ENCODE data around the gene KRTAP9-1.
"Not testable (repeated sequence)": the region's sequence is repeated elsewhere in the genome, so short reads cannot be mapped to it uniquely, and the experiment has no call there.

KRTAP9-1 gene

GRCh38 chr17:41189837-41190318 lies at the start of gene KRTAP9-1:
KRTAP9-1 (plus strand) TSS chr17:41189887; CDS start chr17:41189887, 0 bp downstream.
- not testable (repeated sequence) for H3K36me3 Mint-ChIP-seq (ENCODE audit: low read depth); H3K27ac Mint-ChIP-seq; H3K4me1 Mint-ChIP-seq (ENCODE audit: low read depth); H3K4me3 Mint-ChIP-seq; H3K27me3 Mint-ChIP-seq (ENCODE audit: low read depth); H3K9me3 Mint-ChIP-seq; DNase-seq (ENCODE audit: low spot score)

GRCh38 chr17:41140360-41141131 lies 49.1 kb upstream of the KRTAP9-1 start, which contains the start of gene KRTAP4-6:
KRTAP4-6 (minus strand) TSS chr17:41140544; CDS start chr17:41140487, 57 bp downstream.
- no peaks in the 10 kb centered on the region for H3K4me1 Mint-ChIP-seq (ENCODE audit: low read depth)
- no peak within 1 kb of the TSS for H3K27ac Mint-ChIP-seq
- no peaks in the 10 kb centered on the region for H3K36me3 Mint-ChIP-seq (ENCODE audit: low read depth)
- DNase-seq (ENCODE audit: low spot score) = no peak
- no peak within 1 kb of the TSS for H3K4me3 Mint-ChIP-seq
- H3K9me3 Mint-ChIP-seq = peaks cover 35% of the 10 kb centered on the region
- H3K27me3 Mint-ChIP-seq (ENCODE audit: low read depth) = peaks cover 2% of the 10 kb centered on the region

- DNase-seq (ENCODE audit: low spot score) = no peak
- Mint-ChIP-seq H3K27me3 (ENCODE audit: low read depth) (peaks cover 2% of the 10 kb centered on the region), H3K9me3 (peaks cover 35% of the 10 kb centered on the region), H3K27ac (no peak overlapping the region), H3K36me3 (ENCODE audit: low read depth) (no peaks in the 10 kb centered on the region), H3K4me1 (ENCODE audit: low read depth) (no peaks in the 10 kb centered on the region), H3K4me3 (no peak overlapping the region)
These were observed 48.3 kb upstream of the KRTAP9-1 start for GRCh38 chr17:41141361-41141760.

GRCh38 chr17:41144846-41145245 lies 44.8 kb upstream of the KRTAP9-1 start:
- peaks cover 4% of the 10 kb centered on the region for H3K27me3 Mint-ChIP-seq (ENCODE audit: low read depth)
- H3K9me3 Mint-ChIP-seq = peaks cover 26% of the 10 kb centered on the region
- H3K4me1 Mint-ChIP-seq (ENCODE audit: low read depth) = no peaks in the 10 kb centered on the region
- no peak overlapping the region for H3K4me3 Mint-ChIP-seq
- DNase-seq (ENCODE audit: low spot score) = no peak
- H3K27ac Mint-ChIP-seq = no peak overlapping the region
- H3K36me3 Mint-ChIP-seq (ENCODE audit: low read depth) = no peaks in the 10 kb centered on the region

GRCh38 chr17:41145261-41145660 lies 44.4 kb upstream of the KRTAP9-1 start:
- H3K36me3 Mint-ChIP-seq (ENCODE audit: low read depth) = no peaks in the 10 kb centered on the region
- no peak overlapping the region for H3K4me3 Mint-ChIP-seq
- H3K27me3 Mint-ChIP-seq (ENCODE audit: low read depth) = peaks cover 4% of the 10 kb centered on the region
- no peak overlapping the region for H3K27ac Mint-ChIP-seq
- no peak for DNase-seq (ENCODE audit: low spot score)
- H3K4me1 Mint-ChIP-seq (ENCODE audit: low read depth) = no peaks in the 10 kb centered on the region
- peaks cover 26% of the 10 kb centered on the region for H3K9me3 Mint-ChIP-seq

- Mint-ChIP-seq H3K27me3 (ENCODE audit: low read depth) (peaks cover 4% of the 10 kb centered on the region), H3K27ac (no peak overlapping the region), H3K9me3 (peaks cover 12% of the 10 kb centered on the region), H3K4me1 (ENCODE audit: low read depth) (no peaks in the 10 kb centered on the region), H3K4me3 (no peak overlapping the region), H3K36me3 (ENCODE audit: low read depth) (no peaks in the 10 kb centered on the region)
- DNase-seq (ENCODE audit: low spot score) = no peak
These were observed 42.0 kb upstream of the KRTAP9-1 start for GRCh38 chr17:41147531-41148204.

- H3K4me3 Mint-ChIP-seq; H3K4me1 Mint-ChIP-seq (ENCODE audit: low read depth); H3K36me3 Mint-ChIP-seq (ENCODE audit: low read depth); H3K9me3 Mint-ChIP-seq; DNase-seq (ENCODE audit: low spot score); H3K27ac Mint-ChIP-seq: not testable (repeated sequence)
- peaks cover 11% of the 10 kb centered on the region for H3K27me3 Mint-ChIP-seq (ENCODE audit: low read depth)
These were observed 40.6 kb upstream of the KRTAP9-1 start for GRCh38 chr17:41148971-41149651.

- H3K9me3 Mint-ChIP-seq = no peaks in the 10 kb centered on the region
- DNase-seq (ENCODE audit: low spot score) = no peak
- no peak within 1 kb of the TSS for H3K27ac Mint-ChIP-seq
- H3K36me3 Mint-ChIP-seq (ENCODE audit: low read depth) = no peaks in the 10 kb centered on the region
- no peaks in the 10 kb centered on the region for H3K4me1 Mint-ChIP-seq (ENCODE audit: low read depth)
- no peak within 1 kb of the TSS for H3K4me3 Mint-ChIP-seq
- peaks cover 11% of the 10 kb centered on the region for H3K27me3 Mint-ChIP-seq (ENCODE audit: low read depth)
These were observed 40.1 kb upstream of the KRTAP9-1 start, which contains the start of gene KRTAP4-5 for GRCh38 chr17:41149652-41149985. KRTAP4-5 (minus strand) TSS chr17:41149825; CDS start chr17:41149767, 58 bp downstream.

GRCh38 chr17:41150026-41150425 lies 39.7 kb upstream of the KRTAP9-1 start:
- Mint-ChIP-seq H3K9me3 (no peaks in the 10 kb centered on the region), H3K27me3 (ENCODE audit: low read depth) (peaks cover 10% of the 10 kb centered on the region), H3K4me1 (ENCODE audit: low read depth) (no peaks in the 10 kb centered on the region), H3K27ac (no peak overlapping the region), H3K36me3 (ENCODE audit: low read depth) (no peaks in the 10 kb centered on the region), H3K4me3 (no peak overlapping the region)
- no peak for DNase-seq (ENCODE audit: low spot score)

GRCh38 chr17:41151525-41151924 lies 38.2 kb upstream of the KRTAP9-1 start:
- Mint-ChIP-seq H3K27ac (no peak overlapping the region), H3K4me3 (no peak overlapping the region), H3K36me3 (ENCODE audit: low read depth) (no peaks in the 10 kb centered on the region), H3K4me1 (ENCODE audit: low read depth) (no peaks in the 10 kb centered on the region), H3K27me3 (ENCODE audit: low read depth) (peaks cover 9% of the 10 kb centered on the region), H3K9me3 (no peaks in the 10 kb centered on the region)
- DNase-seq (ENCODE audit: low spot score) = no peak

GRCh38 chr17:41153856-41154255 lies 35.8 kb upstream of the KRTAP9-1 start:
- no peaks in the 10 kb centered on the region for H3K36me3 Mint-ChIP-seq (ENCODE audit: low read depth)
- H3K4me1 Mint-ChIP-seq (ENCODE audit: low read depth) = no peaks in the 10 kb centered on the region
- no peak overlapping the region for H3K27ac Mint-ChIP-seq
- H3K4me3 Mint-ChIP-seq = no peak overlapping the region
- no peak for DNase-seq (ENCODE audit: low spot score)
- no peaks in the 10 kb centered on the region for H3K9me3 Mint-ChIP-seq
- peaks cover 8% of the 10 kb centered on the region for H3K27me3 Mint-ChIP-seq (ENCODE audit: low read depth)

- not testable (repeated sequence) for DNase-seq (ENCODE audit: low spot score); H3K4me3 Mint-ChIP-seq; H3K27ac Mint-ChIP-seq; H3K36me3 Mint-ChIP-seq (ENCODE audit: low read depth); H3K4me1 Mint-ChIP-seq (ENCODE audit: low read depth); H3K9me3 Mint-ChIP-seq; H3K27me3 Mint-ChIP-seq (ENCODE audit: low read depth)
These were observed 29.5 kb upstream of the KRTAP9-1 start for GRCh38 chr17:41160190-41160589.

GRCh38 chr17:41160648-41161047 lies 29.0 kb upstream of the KRTAP9-1 start, which contains the start of gene KRTAP4-4:
KRTAP4-4 (minus strand) TSS chr17:41160748; CDS start chr17:41160691, 57 bp downstream.
- Mint-ChIP-seq H3K27ac (no peak within 1 kb of the TSS), H3K27me3 (ENCODE audit: low read depth) (peaks cover 2% of the 10 kb centered on the region), H3K9me3 (no peaks in the 10 kb centered on the region), H3K4me1 (ENCODE audit: low read depth) (no peaks in the 10 kb centered on the region), H3K4me3 (no peak within 1 kb of the TSS), H3K36me3 (ENCODE audit: low read depth) (no peaks in the 10 kb centered on the region)
- no peak for DNase-seq (ENCODE audit: low spot score)

- H3K27ac Mint-ChIP-seq = no peak overlapping the region
- H3K9me3 Mint-ChIP-seq = no peaks in the 10 kb centered on the region
- H3K27me3 Mint-ChIP-seq (ENCODE audit: low read depth) = no peaks in the 10 kb centered on the region
- no peak for DNase-seq (ENCODE audit: low spot score)
- H3K4me3 Mint-ChIP-seq = no peak overlapping the region
- no peaks in the 10 kb centered on the region for H3K4me1 Mint-ChIP-seq (ENCODE audit: low read depth)
- H3K36me3 Mint-ChIP-seq (ENCODE audit: low read depth) = no peaks in the 10 kb centered on the region
These were observed 25.9 kb upstream of the KRTAP9-1 start for GRCh38 chr17:41163828-41164227.

All from T-helper 2 cell treated with Interferon-gamma antibody and Interleukin-4, amounts not matched to agents 5 μg/mL and 100 μg/mL, for 36 hours (primary cell).